ENCODE data around the gene SERPIND1.
A peak's percentile ranks its signal among the peaks of the same experiment; 100 is the strongest.
"Not testable (repeated sequence)": the region's sequence is repeated elsewhere in the genome, so short reads cannot be mapped to it uniquely, and the experiment has no call there.

Gene SERPIND1, protein sequence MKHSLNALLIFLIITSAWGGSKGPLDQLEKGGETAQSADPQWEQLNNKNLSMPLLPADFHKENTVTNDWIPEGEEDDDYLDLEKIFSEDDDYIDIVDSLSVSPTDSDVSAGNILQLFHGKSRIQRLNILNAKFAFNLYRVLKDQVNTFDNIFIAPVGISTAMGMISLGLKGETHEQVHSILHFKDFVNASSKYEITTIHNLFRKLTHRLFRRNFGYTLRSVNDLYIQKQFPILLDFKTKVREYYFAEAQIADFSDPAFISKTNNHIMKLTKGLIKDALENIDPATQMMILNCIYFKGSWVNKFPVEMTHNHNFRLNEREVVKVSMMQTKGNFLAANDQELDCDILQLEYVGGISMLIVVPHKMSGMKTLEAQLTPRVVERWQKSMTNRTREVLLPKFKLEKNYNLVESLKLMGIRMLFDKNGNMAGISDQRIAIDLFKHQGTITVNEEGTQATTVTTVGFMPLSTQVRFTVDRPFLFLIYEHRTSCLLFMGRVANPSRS

DNA sequence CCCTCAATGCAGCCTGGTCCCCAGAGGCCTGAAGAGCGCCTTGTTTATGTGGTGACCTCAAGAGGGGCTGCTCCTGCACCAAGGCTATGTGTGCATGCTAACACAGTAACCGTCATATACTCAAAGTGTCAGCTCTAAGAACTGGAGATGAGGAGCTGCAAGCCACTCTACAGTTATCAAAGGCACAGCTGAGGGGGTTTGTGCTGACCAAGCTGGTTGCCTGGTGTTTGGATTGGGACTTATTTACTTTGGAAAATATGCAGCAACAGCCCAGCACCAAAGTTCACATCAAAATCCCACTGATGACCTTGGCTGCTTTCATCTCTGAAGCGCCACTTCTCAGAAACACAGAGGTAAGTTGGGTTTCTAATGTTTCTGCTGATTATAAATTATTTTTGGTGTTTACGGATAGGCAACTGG is at the start of gene SERPIND1:
TSS of gene SERPIND1 (plus strand) at position 321 of the 420 bp plus-strand sequence. CDS start 5,200 bp downstream, outside the sequence.
- no peak for DNase-seq

DNA sequence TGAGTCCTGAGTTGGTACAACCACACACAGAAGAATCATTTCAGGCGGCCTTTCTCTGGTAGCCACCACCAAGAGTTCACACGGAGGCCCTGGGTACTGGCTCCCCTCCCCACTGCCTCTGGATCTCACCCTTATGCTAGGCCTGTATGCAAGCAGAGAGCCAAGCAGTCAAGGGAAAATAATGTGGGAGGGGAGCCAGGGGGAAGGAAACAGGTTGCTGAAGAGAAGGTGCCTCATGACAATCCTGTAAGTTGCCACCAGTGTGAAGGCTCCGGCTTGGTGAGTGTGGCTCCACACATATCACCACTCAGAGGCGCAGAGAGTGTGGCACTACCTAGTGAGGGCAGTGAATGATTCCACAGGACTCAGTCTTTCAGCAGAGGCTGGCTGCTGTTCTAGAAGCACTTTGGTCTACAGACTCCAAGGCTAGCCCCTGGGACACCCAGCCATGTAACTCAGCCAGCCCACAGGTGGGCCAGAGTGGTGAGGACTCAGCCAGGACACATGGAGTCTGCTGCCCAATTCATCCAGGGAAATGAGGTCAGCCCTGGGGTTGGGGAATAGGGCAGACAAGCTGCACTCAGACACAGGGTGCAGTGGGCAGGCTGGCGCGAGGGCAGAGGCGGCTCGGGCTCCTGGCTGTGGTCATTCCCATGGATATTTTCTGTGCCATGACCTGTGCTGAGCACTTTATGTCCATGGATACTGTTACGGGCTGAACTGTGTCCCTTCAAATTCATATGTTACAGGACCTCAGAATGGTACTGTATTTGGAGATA is 49.0 kb upstream of the SERPIND1 start:
- DNase-seq = no peak

DNA sequence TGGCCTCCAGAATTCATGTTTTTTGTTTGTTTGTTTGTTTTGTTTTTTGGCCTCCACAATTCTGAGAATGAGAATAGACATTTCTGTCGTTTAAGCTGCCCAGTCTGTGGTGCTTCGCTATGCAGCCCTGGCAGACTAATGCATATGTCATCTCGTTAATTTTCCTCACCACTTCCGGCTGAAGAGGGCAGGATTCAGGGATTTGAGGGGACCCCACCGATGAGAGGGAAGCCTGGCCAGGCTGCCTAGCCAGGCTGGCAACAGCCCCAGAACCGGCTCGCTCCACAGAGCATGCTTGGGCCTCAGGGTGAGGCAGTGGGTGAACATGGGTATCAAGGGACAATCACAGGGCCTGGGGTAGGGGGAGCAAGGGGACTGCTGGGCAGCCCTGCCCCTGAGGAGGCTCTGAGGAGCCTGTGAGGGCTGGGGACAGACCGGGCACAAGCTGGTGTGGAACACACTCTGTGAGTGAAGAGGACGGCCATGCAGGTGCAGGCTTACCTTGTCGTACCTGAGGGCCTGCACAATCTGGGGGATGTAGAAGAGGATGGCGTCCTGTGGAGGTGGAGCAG is 47.8 kb upstream of the SERPIND1 start:
- no peak for DNase-seq

DNA sequence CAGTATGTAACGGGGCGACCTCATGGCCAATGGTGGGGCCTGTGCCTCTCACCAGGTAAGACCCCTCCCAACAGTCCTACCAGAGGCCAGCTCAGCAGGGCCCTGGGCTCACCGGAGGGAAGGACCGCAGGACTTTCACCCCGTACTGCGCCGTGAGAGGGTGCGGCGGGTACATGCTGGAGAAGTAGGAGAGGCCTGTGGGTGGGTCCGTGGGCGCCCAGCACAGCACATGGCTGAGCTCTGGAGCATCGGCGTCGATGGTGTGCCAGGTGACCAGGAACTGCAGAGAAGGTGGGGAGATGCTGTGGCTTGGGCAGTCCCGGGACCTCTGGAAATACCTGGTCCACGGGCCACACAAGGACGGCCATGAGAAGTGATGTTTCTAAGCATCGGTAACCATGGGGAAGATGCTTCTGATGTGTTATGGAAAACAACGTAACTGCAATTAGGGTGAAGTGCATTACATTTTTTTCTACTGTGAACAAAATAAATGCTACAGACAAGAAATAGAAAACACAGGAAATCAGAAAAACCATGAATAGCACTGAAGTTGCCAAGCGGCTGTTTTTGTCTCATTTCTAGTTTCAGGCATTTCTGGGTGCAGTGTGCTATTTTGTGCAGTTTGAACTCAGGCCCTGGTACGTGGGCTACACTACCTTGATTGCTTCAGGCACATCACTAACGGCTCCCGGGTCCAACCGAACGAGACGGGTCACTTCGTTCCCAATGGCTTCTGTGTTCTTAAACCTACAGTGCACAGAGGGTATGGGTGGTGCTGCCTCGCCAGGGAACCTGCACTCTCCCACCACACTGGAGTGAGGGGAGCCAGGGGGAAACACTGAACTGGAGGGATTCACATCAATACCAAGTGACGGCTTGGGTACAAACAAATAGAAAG is 46.5 kb upstream of the SERPIND1 start:
- no peak for DNase-seq

DNA sequence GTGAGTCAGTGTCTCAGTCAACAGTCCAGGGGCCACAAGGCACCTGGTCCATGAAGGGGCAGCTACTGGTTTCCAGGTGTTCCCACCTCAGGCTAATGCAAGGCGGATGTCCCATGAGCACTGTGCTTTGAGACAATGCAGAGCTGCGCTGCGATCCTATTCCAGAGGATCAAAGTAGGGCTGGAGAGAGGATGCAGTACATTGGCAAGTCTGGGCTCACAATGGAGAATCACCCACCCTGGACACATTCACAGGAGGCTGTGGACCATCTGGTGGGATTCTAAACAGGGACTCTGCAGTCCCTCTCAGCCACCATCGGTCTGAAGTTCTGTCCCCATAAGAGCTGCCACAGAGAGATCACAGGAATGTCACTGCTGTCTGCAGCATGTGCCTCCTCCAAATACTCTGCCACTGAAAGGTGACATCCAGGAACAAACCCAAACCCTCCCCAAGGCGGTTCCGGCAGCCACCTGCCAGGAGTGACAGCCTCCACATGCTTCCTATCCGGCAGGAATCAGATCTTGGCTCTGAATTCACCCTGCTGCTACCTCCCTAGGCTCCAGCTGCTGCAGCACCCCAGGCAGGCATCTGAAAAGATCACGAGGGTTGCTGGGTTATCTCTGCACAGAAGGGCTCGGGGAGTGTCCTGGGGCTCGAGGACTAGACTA is 45.3 kb upstream of the SERPIND1 start:
- DNase-seq = no peak

DNA sequence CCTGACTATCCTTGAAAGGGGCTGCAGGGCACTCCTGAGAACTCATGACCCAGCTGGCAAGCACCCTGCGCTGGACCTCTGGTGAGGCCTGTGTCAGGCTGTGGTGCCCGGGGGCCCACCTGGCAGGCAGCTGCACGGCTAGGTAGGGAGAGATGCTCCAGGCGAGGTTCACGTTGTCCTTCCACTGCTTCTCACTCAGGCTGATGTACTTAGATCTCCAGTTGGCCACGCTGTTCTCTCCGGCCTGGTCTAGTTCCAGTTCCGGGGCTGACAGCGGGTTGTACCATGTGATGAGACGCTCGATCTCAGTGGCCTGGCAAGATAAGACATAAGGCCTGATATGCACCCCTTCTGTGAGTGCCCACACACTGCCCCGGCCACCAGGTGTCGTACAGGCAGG is 44.7 kb upstream of the SERPIND1 start:
- DNase-seq = no peak

DNA sequence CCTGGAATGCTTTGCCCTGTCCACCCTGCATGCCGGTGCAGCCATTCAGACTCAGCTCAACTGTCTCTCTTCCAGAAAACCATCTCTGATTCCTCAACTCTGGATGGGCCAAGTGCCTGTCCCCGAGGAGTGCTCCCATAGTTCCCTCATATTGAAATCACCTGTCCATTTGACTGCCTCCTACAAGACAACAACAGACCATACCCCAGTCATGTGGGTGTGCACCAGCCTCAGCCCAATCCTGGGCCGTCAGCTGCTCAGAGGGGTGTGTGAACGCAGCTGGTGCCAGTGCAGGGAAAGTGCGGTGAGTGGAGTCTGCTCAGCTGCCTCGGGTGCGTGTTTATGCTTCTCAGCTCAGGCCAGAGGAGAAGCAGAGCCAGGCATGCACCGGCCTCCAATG is 41.5 kb upstream of the SERPIND1 start:
- DNase-seq = not testable (repeated sequence)

DNA sequence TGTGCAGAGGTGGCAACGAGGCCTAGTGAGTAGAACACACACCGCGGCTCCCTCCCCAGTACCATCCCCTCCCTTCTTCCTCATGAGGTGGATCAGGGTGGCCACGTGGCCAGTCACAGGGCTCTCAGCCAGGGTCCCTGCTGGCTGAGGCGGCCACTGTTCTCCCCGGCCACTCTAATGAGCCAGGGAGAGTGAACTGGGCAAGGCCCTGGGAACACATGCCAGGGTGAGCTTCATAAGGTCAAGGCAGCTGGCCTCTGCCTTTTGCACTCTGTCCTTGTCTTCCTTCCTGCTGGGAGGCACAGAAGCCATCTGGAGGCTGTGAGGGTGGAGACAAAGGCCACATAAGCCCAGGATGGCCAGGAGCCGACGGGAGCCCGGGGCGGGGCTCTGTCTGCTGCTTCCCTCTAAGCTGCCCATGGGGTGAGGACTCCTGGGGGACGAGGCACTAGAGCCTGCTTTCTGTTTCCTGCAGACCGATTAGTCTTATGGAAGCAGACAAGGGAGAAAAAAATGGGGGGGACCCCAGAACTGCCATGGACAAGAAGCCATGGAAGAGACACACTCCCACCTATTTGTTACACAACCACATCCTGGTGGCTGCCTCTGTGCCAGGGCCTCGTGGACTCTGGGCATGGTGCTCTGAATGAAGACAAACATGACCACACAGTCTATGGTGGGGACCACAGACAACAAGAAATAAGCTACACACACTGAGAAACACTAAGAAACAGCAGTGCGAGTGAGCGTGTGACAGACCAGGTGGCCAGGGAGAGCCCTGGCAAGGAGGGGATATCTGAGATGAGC is 38.4 kb upstream of the SERPIND1 start:
- not testable (repeated sequence) for DNase-seq

DNA sequence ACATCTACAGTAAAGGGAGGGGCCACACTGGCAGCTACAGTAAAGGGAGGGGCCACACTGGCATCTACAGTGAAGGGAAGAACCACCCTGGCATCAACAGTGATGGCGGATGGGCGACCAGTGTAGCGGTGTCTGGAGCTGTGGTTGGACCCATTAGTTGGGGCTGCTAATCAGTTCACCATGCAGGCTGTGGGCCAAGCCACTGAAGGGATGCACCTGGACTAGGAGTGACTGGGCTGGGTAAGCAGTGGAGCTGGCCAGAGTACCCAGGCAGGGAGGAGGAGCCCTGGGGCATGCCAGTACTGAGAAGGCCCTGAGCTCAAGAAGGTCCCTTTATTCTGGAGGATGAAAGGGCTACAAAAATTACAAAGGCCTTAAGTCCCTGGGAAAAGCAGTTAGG is 37.0 kb upstream of the SERPIND1 start:
- not testable (repeated sequence) for DNase-seq

DNA sequence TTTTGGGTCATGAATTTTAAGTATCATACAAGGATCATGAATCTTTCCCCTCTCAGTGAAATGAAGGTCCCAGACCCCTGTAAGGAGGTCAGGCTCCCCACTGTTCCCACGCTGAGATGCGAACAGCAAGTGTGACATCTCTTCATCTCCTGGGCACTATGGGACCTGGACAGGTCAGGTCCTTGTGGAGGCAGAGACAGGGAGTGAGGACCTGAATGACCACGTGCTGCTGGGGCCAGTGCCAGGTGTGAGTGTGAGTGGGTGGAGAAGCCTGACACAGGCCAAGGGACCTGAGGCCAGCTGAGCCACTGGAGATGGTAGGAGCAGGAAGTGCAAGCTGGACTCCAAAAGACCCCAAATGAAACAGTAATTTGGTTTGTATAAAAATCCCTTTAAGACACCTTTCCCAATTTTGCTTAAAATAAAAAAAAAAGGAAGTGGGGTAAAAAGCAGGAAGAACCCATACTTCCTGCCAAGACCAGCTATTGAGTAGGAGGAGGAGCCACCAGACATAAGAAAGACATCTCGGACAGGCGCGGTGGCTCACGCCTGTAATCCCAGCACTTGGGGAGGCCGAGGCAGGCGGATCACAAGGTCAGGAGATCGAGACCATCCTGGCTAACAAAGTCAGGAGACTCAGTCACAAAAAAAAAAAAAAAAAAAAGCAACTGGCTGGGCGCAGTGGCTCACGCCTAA is 35.4 kb upstream of the SERPIND1 start:
- DNase-seq = no peak

DNA sequence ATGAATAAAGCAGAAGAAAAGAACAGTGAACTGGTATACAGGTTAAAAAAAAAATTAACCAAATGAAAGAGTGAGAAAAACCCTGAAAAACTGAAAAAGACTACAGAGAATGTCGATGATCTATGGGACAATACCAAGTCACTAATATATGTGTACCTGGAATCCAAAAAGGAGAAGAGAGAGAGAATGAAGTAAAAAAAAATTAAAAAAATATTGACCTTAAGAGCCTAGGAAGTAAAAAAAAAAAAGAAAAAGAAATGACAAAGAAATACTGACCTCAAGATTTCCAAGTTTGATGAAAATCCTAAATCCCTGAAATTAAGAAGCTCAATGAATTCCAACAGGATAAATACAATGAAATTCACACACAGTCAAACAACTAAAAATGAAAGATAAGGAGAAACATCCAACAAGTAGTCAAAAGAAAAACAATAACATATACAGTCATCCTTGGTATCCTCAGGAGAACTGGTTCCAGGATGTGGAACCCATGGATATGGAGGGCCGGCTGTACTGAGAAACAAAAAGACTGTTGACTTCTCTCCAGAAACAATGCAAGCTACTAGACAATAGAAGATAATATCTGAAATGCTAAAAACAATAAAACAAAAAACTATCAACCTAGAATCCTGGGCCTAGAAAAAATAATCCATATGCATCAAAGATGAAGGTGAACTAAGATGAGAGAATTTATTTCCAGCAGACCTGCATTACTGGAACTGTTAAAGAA is 33.5 kb upstream of the SERPIND1 start:
- no peak for DNase-seq

DNA sequence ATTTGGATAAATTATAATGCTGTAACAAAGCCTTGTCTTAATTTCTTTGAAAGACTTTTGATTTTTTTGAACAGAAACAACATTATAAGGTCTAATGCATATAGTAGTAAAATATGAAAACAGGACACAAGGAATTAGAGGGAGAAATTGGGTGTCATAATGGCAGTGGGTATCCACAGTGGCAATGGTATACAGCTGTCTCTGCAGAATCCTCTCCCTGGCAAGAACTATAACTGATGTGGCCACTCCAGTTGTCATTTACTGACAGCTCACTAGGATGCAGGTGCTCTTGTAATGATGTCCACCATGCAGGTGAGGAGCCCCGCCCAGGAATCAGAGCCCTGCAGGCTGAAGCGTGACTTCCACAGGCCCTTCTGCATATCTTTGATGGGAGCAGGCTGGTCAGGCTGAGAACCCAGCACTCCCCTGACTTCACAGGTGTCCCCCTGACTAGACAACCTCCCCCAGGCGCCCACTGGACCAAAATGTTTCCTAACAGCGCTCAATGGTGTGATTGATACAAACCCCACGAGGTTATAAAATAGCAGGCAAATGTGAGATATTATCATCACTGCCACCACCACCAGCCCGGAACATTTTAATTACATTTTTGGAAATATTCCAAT is 32.8 kb upstream of the SERPIND1 start:
- DNase-seq = no peak

DNA sequence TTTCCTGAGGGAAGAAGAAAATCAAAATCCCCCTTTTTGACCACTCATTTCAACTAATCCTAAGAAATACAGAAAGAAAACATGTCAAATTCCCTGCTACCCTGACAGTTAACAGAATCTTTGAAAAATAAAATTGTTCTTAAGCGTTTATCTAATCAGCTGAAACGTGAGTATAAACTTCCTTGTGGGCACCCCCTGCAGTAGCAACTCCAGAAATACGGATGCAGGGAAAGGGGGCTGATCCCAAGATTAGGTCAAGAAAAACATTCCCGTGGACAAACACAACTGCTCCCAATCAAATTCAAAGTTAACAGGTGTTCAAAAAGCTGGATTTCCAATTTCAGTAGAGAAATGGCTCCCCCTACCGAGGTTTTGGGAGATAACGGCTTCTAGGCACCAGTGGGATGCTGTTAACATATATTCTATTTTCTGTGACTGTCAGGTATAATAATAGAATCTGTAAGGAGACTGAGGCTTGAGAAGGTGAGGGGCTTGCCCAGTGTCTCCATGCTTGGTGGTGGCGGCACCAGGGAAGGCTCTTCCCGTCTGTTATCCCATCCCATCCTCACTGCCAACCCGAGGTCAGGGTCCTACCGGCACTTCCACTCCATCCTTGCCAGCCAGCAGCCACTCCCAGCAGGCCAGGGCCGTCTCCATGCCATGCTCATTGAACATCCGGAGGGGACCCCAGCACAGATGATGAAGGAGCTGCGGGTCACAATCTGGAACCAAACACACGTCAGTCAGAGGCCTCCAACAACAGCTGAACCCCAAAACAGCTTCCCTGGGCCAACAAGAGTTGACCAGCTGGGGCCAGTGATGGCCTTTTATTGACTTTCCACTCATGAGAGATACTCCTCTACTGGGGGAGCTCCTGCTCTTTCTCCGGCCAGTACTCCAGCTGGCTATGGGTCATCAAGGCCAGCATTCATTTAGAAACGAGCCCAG is 32.0 kb upstream of the SERPIND1 start:
- DNase-seq = peak; percentile 19 to 48

DNA sequence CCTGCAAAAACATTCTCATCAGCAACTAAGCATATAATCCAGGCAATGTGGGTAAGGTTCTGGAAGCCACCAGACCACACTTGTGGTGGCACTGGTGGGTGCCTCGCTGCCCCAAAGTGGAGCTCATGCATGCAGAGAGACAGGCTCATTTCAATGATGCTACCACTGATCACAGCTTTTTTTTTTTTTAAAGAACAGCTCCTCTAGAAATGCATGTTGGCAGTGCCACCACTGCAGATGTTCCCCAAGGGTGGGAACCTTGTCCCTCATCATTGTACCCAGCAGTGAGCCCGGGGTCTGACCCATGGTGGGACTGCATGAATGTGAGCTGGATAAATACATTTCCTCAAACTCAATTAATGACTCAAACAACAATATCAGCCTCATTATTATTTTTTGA is 31.1 kb upstream of the SERPIND1 start:
- DNase-seq = no peak

DNA sequence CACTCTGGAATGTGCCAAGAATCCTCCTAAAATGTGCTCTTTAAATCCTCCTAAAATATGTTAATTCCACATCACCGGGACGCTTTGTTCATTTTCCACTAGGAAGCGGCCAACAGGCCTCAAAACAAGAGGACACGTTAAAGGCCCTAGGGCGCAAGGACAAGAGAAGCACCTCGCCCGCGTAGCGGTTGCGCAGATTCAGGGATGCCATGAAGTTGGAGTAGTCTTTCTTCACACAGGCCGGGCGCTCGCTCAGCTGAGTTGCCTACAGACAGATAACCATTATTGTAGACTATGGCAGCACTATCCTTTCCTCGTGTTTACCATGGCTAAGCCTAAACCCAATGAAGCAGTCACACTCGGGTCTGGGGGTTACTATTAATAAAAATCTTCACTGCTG is 29.5 kb upstream of the SERPIND1 start:
- DNase-seq = no peak

DNA sequence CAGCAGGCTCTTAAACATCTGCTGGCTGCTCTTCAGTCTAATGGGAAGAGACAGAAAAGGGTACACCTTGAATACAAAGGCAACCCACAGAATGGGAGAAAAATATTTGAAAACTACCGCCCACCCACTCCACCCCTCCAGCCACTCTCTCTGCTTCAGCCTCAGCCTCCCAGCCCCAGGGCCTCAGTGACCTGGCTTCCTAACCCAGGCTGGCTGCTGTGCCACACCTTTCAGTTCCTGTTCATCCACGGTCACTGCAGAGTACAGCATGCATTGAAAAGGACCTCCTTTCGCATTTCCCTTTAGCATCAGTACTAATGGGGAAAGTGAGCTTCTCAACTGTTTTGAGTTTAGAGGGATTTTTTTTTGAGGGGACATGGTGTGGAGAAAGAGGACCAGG is 28.8 kb upstream of the SERPIND1 start:
- DNase-seq = no peak

DNA sequence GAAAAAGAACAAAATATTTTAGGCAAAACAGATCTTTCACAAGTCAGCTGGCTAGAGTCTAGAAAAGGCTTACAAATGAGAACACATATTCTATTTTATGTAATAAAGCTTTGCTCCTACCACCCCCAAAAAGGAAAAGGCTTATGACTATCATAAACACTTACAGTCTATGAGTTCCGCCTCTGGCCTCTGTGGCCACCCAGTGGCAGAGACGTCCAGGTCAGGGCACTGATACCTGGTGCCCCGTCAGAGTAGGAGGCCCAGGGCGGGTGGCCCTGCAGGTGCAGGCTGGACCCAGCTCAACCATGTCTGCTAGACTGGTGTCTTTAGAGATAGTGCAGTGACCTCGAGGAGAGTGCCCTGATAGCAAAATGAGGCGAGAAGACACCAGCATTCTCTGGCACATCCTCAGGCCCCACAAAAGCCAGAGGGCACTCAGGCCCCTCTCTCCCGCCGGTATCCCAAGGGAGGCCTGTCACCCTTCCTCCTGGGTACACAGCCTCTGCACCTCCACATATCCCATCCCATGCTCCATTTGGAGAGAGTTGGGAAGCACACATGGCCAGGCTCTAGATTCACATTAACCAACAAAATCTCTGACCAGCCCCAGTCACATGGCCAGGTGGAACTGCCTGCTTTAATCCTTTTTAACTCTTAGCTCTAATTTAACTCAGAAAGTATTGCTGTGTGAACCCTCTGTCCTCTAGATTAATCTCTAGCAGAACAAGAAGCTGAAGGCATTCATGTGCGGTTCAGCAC is 27.3 kb upstream of the SERPIND1 start:
- no peak for DNase-seq

Data from activated CD4-positive, alpha-beta T cell treated with anti-CD3 and anti-CD28 coated beads for 4 hours (primary cell).